Gastrocnemius medialis (tissue), 4 donors: ENCODE measurements around the gene TRIO.

ENCODE experiments used
- CTCF ChIP-seq, 5 experiments: fragments of 450-650 bp in 3 of 5; fragments of 200-600 bp in 2 of 5; sonication (generic) in 2 of 5; IDR thresholded peaks in 4 of 5; conservative IDR thresholded peaks in 1 of 5; 1 replicate in 4 of 5; 2 replicates in 1 of 5; pipeline ENCODE4 v1.5.1; 2016 to 2019; ENCODE audit warnings: antibody characterized with exemption in 5 of 5, mild to moderate bottlenecking in 3 of 5, moderate library complexity in 3 of 5
- POLR2A ChIP-seq, 2 donors: fragments of 450-650 bp; IDR thresholded peaks; one replicate each; pipeline ENCODE4 v1.6.1; 2017; ENCODE audit warnings: antibody characterized with exemption in 2 of 2, mild to moderate bottlenecking in 2 of 2, moderate library complexity in 2 of 2

- no peak for TF ChIP-seq POLR2A (IDR thresholded peaks at IDR 0.05)
- no peak for TF ChIP-seq CTCF (IDR thresholded peaks at IDR 0.05 in 4 of 5, conservative IDR thresholded peaks at IDR 0.05 in 1 of 5)
These were observed 84.4 kb downstream of the TRIO start for GRCh38 chr5:14227513-14227912.
